ENCODE measurements around the gene KIAA1549.

- TF ChIP-seq CTCF (IDR thresholded peaks at IDR 0.05) (no peak), POLR2A (IDR thresholded peaks at IDR 0.05) (no peak)
Observed at GRCh38 chr7:138941545-138941944, 39.6 kb downstream of the KIAA1549 start.
